GM23248 (cell line): Measurements from ENCODE around the gene CITED4.

Source experiments
- EZH2 ChIP-seq: fragments of 200-600 bp; sonication (generic); IDR thresholded peaks from 2 replicates; pipeline ENCODE4 v1.6.1; 2018; ENCODE audit warnings: antibody characterized with exemption, mild to moderate bottlenecking; ENCODE audit not compliant: insufficient read depth, poor library complexity, severe bottlenecking
- EZH2phosphoT487 ChIP-seq: fragments of 200-600 bp; sonication (generic); IDR thresholded peaks from 2 replicates; pipeline ENCODE4 v1.6.1; 2018; ENCODE audit warnings: antibody characterized with exemption, moderate library complexity, mild to moderate bottlenecking, low read depth; ENCODE audit not compliant: insufficient read depth

GRCh38 chr1:40856116-40856515 is 6.0 kb downstream of the CITED4 start:
- no peak for TF ChIP-seq EZH2phosphoT487
- no peak for TF ChIP-seq EZH2
